Activated T-helper 1 cell treated with anti-CD3 and anti-CD28 coated beads, Interleukin-2, amount 50 U/mL, for 16 hours (primary cell): ENCODE measurements around the gene INPP5A.

Source experiments
- DNase-seq, 2 donors: peaks; one replicate each; pipeline ENCODE4 v3.0.0-alpha.2; 2020; ENCODE audit warnings: low read depth in 1 of 2, low spot score in 1 of 2

The INPP5A gene

GRCh38 chr10:132626761-132627665, 89.4 kb downstream of the INPP5A start:
- DNase-seq: no peak

GRCh38 chr10:132627666-132628531, 90.3 kb downstream of the INPP5A start:
- no peak for DNase-seq

- no peak for DNase-seq
Observed at GRCh38 chr10:132628966-132629900, 91.6 kb downstream of the INPP5A start.

- no peak for DNase-seq
Observed at GRCh38 chr10:132630156-132630555, 92.6 kb downstream of the INPP5A start.

- no peak for DNase-seq
Observed at GRCh38 chr10:132630666-132631337, 93.2 kb downstream of the INPP5A start.

GRCh38 chr10:132631338-132631735, 93.8 kb downstream of the INPP5A start:
- DNase-seq: no peak

- no peak for DNase-seq
Observed at GRCh38 chr10:132632091-132632561, 94.5 kb downstream of the INPP5A start.

- DNase-seq: no peak
Observed at GRCh38 chr10:132632851-132633684, 95.5 kb downstream of the INPP5A start.

- DNase-seq: no peak
Observed at GRCh38 chr10:132634241-132634946, 96.8 kb downstream of the INPP5A start.

GRCh38 chr10:132634947-132635271, 97.3 kb downstream of the INPP5A start:
- no peak for DNase-seq

GRCh38 chr10:132636358-132636757, 98.8 kb downstream of the INPP5A start:
- no peak for DNase-seq

- no peak for DNase-seq
Observed at GRCh38 chr10:132637477-132638129, 100.0 kb downstream of the INPP5A start.

GRCh38 chr10:132638130-132638515, 100.5 kb downstream of the INPP5A start:
- no peak for DNase-seq

GRCh38 chr10:132639470-132639869, 101.9 kb downstream of the INPP5A start:
- DNase-seq: no peak

GRCh38 chr10:132640326-132641125, 102.9 kb downstream of the INPP5A start:
- DNase-seq: no peak

- no peak for DNase-seq
Observed at GRCh38 chr10:132641401-132641800, 103.8 kb downstream of the INPP5A start.

GRCh38 chr10:132641966-132642731, 104.6 kb downstream of the INPP5A start:
- no peak for DNase-seq
